GM23248 (cell line): Measurements from ENCODE around the gene MPPE1. TPM values are rescaled to one million over a fixed set of nuclear protein-coding genes. Genes with fewer than 3 reads are reported as not detected.
A peak's percentile ranks its signal among the peaks of the same experiment; 100 is the strongest.

Experiments
- DNase-seq: peaks from one replicate; pipeline ENCODE4 v3.0.0-alpha.2; 2015
- H2AFZ ChIP-seq: fragments of 200-600 bp; sonication (generic); 2 replicates; pipeline ENCODE4 v1.6.1; 2016; ENCODE audit warnings: antibody characterized with exemption
- H3F3A ChIP-seq: fragments of 200-600 bp; sonication (generic); 2 replicates; pipeline ENCODE4 v1.6.1; 2016; ENCODE audit warnings: mild to moderate bottlenecking, antibody characterized with exemption, mixed run types; ENCODE audit not compliant: insufficient read depth
- H3K27ac ChIP-seq: fragments of 200-600 bp; sonication (generic); 2 replicates; pipeline ENCODE4 v1.5.1; 2016; ENCODE audit warnings: mild to moderate bottlenecking
- H3K27me3 ChIP-seq: fragments of 200-600 bp; sonication (generic); replicated peaks from 2 replicates; pipeline ENCODE4 v1.6.1; 2016; ENCODE audit warnings: mild to moderate bottlenecking; ENCODE audit not compliant: insufficient read depth
- H3K36me3 ChIP-seq: fragments of 200-600 bp; sonication (generic); 2 replicates; pipeline ENCODE4 v1.6.1; 2016; ENCODE audit warnings: low read depth, mild to moderate bottlenecking
- H3K4me1 ChIP-seq: fragments of 200-600 bp; sonication (generic); 2 replicates; pipeline ENCODE4 v1.6.1; 2016; ENCODE audit warnings: mild to moderate bottlenecking; ENCODE audit not compliant: insufficient read depth
- H3K4me2 ChIP-seq: fragments of 200-600 bp; sonication (generic); one replicate; pipeline ENCODE4 v1.6.1; 2016; ENCODE audit warnings: mild to moderate bottlenecking; ENCODE audit not compliant: unreplicated experiment
- H3K4me3 ChIP-seq: fragments of 200-600 bp; sonication (generic); 2 replicates; pipeline ENCODE4 v1.5.1; 2016; ENCODE audit warnings: mild to moderate bottlenecking
- H3K79me2 ChIP-seq: fragments of 200-600 bp; sonication (generic); 2 replicates; pipeline ENCODE4 v1.6.1; 2016; ENCODE audit warnings: mild to moderate bottlenecking; ENCODE audit not compliant: insufficient read depth
- H3K9ac ChIP-seq: fragments of 200-600 bp; sonication (generic); 2 replicates; pipeline ENCODE4 v1.6.1; 2016; ENCODE audit warnings: mild to moderate bottlenecking
- H3K9me2 ChIP-seq: fragments of 200-600 bp; sonication (generic); 2 replicates; pipeline ENCODE4 v1.6.1; 2016; ENCODE audit warnings: mixed run types, mild to moderate bottlenecking, moderate library complexity; ENCODE audit not compliant: insufficient read depth
- H3K9me3 ChIP-seq: fragments of 200-600 bp; sonication (generic); one replicate; pipeline ENCODE4 v1.6.1; 2017; ENCODE audit warnings: low read depth
- H4K20me1 ChIP-seq: fragments of 200-600 bp; sonication (generic); 2 replicates; pipeline ENCODE4 v1.6.0; 2016; ENCODE audit not compliant: insufficient read depth
- EZH2 ChIP-seq: fragments of 200-600 bp; sonication (generic); IDR thresholded peaks from 2 replicates; pipeline ENCODE4 v1.6.1; 2018; ENCODE audit warnings: antibody characterized with exemption, mild to moderate bottlenecking; ENCODE audit not compliant: insufficient read depth, poor library complexity, severe bottlenecking
- EZH2phosphoT487 ChIP-seq: fragments of 200-600 bp; sonication (generic); IDR thresholded peaks from 2 replicates; pipeline ENCODE4 v1.6.1; 2018; ENCODE audit warnings: antibody characterized with exemption, moderate library complexity, mild to moderate bottlenecking, low read depth; ENCODE audit not compliant: insufficient read depth
- WGBS, 2 experiments: methylation state at CpG; one replicate each; pipeline ENCODE4 v1.1.6; 2015 to 2017; ENCODE audit warnings: low lambda C conversion rate in 2 of 2, low coverage in 1 of 2; ENCODE audit errors: missing lambda C conversion rate in 2 of 2; 5-methylcytosine and 5-hydroxymethylcytosine counted together
- in situ Hi-C: fragments of 300-500 bp; cut with MboI; formaldehyde crosslinking; loops from 2 replicates; pipeline ENCODE4 v1.15.0; 2020
- polyA plus RNA-seq: library from polyadenylated mRNA; unstranded; fragments of >200 nt; fragmentation: Nextera tagmentation; extraction: Ambion mirVana; gene quantifications from 2 replicates; pipeline ENCODE4 v1.2.1, GENCODE V29; 2016
- total RNA-seq: library from RNA; depleted of rRNA; stranded (reverse); fragments of >200 nt; shearing (Covaris generic); gene quantifications from 2 replicates; pipeline ENCODE4 v1.2.3, GENCODE V29; 2014

The MPPE1 gene
- total and polyA plus RNA-seq, 2 experiments from 2014 or later: 25.6 to 39.7 TPM

DNA sequence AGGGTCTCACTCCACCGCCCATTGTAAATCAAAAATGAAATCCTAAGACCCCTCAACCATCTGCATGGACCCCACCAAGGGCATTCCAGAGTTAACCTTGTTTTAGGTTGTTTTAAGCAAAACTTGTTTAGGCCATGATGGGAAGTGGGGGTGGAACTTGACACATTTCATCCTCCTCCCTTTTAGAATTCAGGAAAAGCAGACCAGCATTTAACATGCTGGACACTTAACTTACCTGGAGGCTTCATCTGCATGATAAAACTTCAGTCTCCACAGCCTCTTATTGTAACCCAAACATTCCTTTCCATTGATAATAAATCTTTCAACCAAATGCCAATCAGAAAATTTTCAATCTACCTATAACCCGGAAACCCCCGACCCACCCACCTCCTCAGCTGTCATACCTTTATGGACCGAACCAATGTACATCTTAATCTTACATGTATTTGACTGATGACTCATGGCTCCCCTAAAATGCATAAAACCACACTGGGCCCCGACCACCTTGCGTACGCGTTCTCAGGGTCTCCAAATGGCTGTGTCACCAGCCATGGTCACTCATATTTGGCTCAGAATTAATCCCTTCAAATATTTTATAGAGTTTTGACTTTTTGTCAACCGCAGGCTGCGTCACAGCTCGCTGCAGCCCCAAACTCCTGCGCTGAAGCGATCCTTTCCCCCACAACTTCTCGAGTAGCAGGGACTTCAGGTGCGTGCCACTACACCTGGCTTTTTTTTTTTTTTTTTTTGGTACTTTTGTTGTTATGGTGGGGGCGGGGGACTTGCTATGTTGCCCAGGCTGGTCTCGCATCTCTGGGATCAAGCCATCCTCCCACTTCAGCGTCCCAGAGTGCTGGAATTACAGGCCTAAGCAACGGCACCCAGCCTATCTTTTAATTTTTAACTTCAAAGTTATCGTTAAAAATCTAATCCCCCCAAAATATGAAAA is 917 bp downstream of the MPPE1 start:
- no peak for TF ChIP-seq EZH2
- no peak for TF ChIP-seq EZH2phosphoT487
- H3K79me2 ChIP-seq: peaks cover 13% of the 10 kb centered on the region; the same call in 1 of the 2 replicates
- no peak overlapping the region; the same call in 1 of the 2 replicates for H3K27ac ChIP-seq
- H3K9ac ChIP-seq: peak overlapping the region; percentile 98
- H3K4me1 ChIP-seq: peaks cover 17% of the 10 kb centered on the region
- peak; percentile 33 for DNase-seq
- no peaks in the 10 kb centered on the region for H3K27me3 ChIP-seq
- peak overlapping the region; percentile 86 for H3K4me3 ChIP-seq
- peak overlapping the region; percentile 89 for H2AFZ ChIP-seq
- H3F3A ChIP-seq: peaks cover 10% of the 10 kb centered on the region; the same call in 1 of the 2 replicates
- no peaks in the 10 kb centered on the region; the same call in 1 of the 2 replicates for H3K36me3 ChIP-seq
- 69 to 75% methylated on average over 20 of the region's 20 CpGs for WGBS, 2 experiments
- no peaks in the 10 kb centered on the region for H3K9me3 ChIP-seq
- peak overlapping the region; percentile 83 for H3K4me2 ChIP-seq
- no peaks in the 10 kb centered on the region for H3K9me2 ChIP-seq
- in situ Hi-C loops: no loop called here
- H4K20me1 ChIP-seq: no peaks in the 10 kb centered on the region

DNA sequence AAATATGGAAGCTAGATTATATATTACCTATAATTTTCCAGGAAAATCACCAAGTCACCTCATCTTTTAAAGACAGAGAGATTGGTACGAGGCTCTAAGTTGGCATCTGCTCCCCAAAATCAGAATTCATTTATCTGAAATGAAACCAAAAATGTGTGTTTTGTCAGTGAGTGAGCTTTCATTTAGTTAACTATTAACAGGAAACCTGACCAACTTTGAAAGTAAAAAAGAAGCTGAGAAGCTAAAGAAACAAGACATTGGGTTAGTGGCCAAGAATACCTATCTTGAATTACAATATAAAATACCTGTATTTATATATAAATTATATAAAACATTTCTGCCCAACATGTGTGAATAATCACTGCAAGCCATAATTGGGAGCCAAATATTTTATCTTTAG is 1.9 kb downstream of the MPPE1 start:
- 95 to 100% methylated on average over 1 of the region's 1 CpG for WGBS, 2 experiments
- H3K9me2 ChIP-seq: no peaks in the 10 kb centered on the region
- no peaks in the 10 kb centered on the region; the same call in 1 of the 2 replicates for H3K36me3 ChIP-seq
- no peak overlapping the region for H3K27ac ChIP-seq
- peaks cover 13% of the 10 kb centered on the region; the same call in 1 of the 2 replicates for H3K79me2 ChIP-seq
- DNase-seq: no peak
- H3K4me3 ChIP-seq: no peak overlapping the region
- H3K4me2 ChIP-seq: no peak overlapping the region
- in situ Hi-C loops: no loop called here
- peaks cover 17% of the 10 kb centered on the region for H3K4me1 ChIP-seq
- no peaks in the 10 kb centered on the region for H4K20me1 ChIP-seq
- peaks cover 10% of the 10 kb centered on the region; the same call in 1 of the 2 replicates for H3F3A ChIP-seq
- no peaks in the 10 kb centered on the region for H3K27me3 ChIP-seq
- TF ChIP-seq EZH2phosphoT487: no peak
- no peak for TF ChIP-seq EZH2
- no peak overlapping the region for H3K9ac ChIP-seq
- no peak overlapping the region for H2AFZ ChIP-seq
- H3K9me3 ChIP-seq: no peaks in the 10 kb centered on the region

DNA sequence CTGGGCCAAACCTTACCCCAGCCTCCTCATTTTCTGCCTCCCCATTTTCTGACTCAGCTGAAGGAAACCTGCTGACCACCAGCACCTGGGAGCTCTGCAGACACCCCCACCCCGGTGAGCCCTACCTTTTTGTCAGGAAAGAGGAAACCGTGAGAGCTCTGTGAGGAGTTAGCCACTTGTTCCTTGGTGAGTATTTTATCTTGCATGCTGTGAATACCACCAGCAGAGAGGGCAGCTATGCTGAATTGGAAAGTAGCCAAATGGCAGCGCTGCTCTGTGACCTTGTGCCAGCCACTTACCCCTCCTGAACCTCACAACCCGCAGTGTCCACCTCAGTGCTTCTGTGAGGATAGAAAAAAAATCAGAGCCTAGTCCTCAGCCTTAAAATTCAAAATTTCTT is 2.5 kb downstream of the MPPE1 start:
- H3K4me1 ChIP-seq: peaks cover 17% of the 10 kb centered on the region
- no peak overlapping the region for H3K9ac ChIP-seq
- TF ChIP-seq EZH2phosphoT487: no peak
- no peak for TF ChIP-seq EZH2
- H3K9me2 ChIP-seq: no peaks in the 10 kb centered on the region
- no peaks in the 10 kb centered on the region for H3K9me3 ChIP-seq
- H2AFZ ChIP-seq: no peak overlapping the region
- in situ Hi-C loops: no loop called here
- H3K79me2 ChIP-seq: peaks cover 13% of the 10 kb centered on the region; the same call in 1 of the 2 replicates
- H4K20me1 ChIP-seq: no peaks in the 10 kb centered on the region
- H3K36me3 ChIP-seq: no peaks in the 10 kb centered on the region; the same call in 1 of the 2 replicates
- no peak overlapping the region for H3K4me3 ChIP-seq
- H3K27ac ChIP-seq: no peak overlapping the region
- no peaks in the 10 kb centered on the region for H3K27me3 ChIP-seq
- no peak for DNase-seq
- WGBS, 2 experiments: 78 to 91% methylated on average over 4 of the region's 4 CpGs
- H3K4me2 ChIP-seq: no peak overlapping the region
- H3F3A ChIP-seq: peaks cover 10% of the 10 kb centered on the region; the same call in 1 of the 2 replicates

DNA sequence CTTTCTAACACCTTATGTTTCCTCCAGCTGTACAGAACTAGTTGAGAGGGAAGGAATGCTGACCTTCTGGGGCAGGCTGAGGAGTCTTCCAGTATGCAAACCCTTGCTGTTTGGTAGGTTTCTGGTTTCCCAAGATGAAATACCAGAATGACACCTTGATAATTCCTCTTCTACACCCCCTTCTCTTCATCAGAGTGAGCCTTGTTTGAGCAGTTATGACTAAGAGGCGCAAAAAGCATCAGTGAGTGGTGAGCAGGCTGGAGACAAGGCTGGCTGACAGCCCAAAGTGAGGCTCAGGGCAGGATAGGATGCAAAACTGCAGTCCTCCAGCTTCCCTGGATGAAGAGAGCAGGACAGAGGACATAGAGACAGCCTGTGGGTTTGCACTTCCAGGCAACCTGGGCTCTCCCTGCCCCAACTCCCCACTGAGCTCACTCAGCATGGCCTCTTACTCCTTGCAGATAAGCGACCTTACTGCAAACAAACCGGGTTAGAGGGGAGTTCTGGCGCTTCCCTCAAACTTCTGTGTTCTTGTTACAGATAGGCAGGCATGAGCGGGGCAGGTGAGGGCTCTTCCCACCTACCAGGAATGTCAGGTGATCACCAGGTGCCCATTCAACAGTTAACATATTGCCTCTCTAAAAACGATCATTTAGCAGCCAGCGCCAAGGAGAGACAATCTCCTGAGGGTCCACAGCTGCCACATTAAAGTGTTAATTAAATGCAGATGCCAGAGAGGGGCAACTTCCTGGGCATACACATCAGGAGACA is 5.4 kb downstream of the MPPE1 start:
- H2AFZ ChIP-seq: no peak overlapping the region
- H3K4me3 ChIP-seq: no peak overlapping the region
- H3K27ac ChIP-seq: no peak overlapping the region
- no peaks in the 10 kb centered on the region for H3K9me2 ChIP-seq
- H3K4me1 ChIP-seq: peaks cover 8% of the 10 kb centered on the region; the same call in 1 of the 2 replicates
- H3K9me3 ChIP-seq: no peaks in the 10 kb centered on the region
- no peaks in the 10 kb centered on the region; the same call in 1 of the 2 replicates for H3K36me3 ChIP-seq
- peak; percentile 39 for DNase-seq
- no peaks in the 10 kb centered on the region for H3K27me3 ChIP-seq
- H3K79me2 ChIP-seq: peaks cover 10% of the 10 kb centered on the region; the same call in 1 of the 2 replicates
- TF ChIP-seq EZH2phosphoT487 (no peak), EZH2 (no peak)
- H3F3A ChIP-seq: no peaks in the 10 kb centered on the region
- in situ Hi-C loops: no loop called here
- no peak overlapping the region for H3K9ac ChIP-seq
- WGBS, 2 experiments: 53 to 57% methylated on average over 7 of the region's 7 CpGs
- H3K4me2 ChIP-seq: no peak overlapping the region
- H4K20me1 ChIP-seq: no peaks in the 10 kb centered on the region
